HL-60 (cell line): ENCODE results near the gene CSKMT.

Experiments
- DNase-seq, 2 experiments: peaks; one replicate each; pipeline ENCODE4 v3.0.0-alpha.2; 2010 to 2020; ENCODE audit warnings: low read depth in 1 of 2, low spot score in 1 of 2
- H3K27ac ChIP-seq: fragments of 250-450 bp; sonication (Bioruptor Pico); replicated peaks from 2 replicates; pipeline ENCODE4 v1.5.1; 2020; ENCODE audit warnings: mild to moderate bottlenecking, moderate library complexity
- H3K27me3 ChIP-seq: fragments of 250-450 bp; sonication (Bioruptor Pico); 2 replicates; pipeline ENCODE4 v1.5.1; 2021; ENCODE audit warnings: mild to moderate bottlenecking, moderate library complexity; ENCODE audit not compliant: insufficient read depth, poor library complexity, severe bottlenecking
- H3K4me3 ChIP-seq: replicated peaks from 2 replicates; pipeline ENCODE4 v1.5.1; 2011; ENCODE audit warnings: mild to moderate bottlenecking, control low read depth, low read length; ENCODE audit not compliant: insufficient read depth
- GABPA ChIP-seq: IDR thresholded peaks from 2 replicates; pipeline ENCODE4 v1.6.1; 2012; ENCODE audit warnings: low read depth
- POLR2AphosphoS5 ChIP-seq: IDR thresholded peaks from 2 replicates; pipeline ENCODE4 v1.6.1; 2012; ENCODE audit warnings: low read depth
- SPI1 ChIP-seq: IDR thresholded peaks from 2 replicates; pipeline ENCODE4 v1.6.1; 2012; ENCODE audit warnings: low read depth, mild to moderate bottlenecking, borderline replicate concordance
- TF ChIP-seq, protein P1 (sequence below): IDR thresholded peaks from one replicate; pipeline ENCODE4 v1.5.1; 2011; ENCODE audit warnings: low read length, control low read depth, inconsistent platforms; ENCODE audit not compliant: insufficient read depth
- TF ChIP-seq, protein P2 (sequence below): IDR thresholded peaks from 2 replicates; pipeline ENCODE4 v1.6.1; 2012; ENCODE audit warnings: low read depth; ENCODE audit not compliant: insufficient replicate concordance

CSKMT gene

DNA sequence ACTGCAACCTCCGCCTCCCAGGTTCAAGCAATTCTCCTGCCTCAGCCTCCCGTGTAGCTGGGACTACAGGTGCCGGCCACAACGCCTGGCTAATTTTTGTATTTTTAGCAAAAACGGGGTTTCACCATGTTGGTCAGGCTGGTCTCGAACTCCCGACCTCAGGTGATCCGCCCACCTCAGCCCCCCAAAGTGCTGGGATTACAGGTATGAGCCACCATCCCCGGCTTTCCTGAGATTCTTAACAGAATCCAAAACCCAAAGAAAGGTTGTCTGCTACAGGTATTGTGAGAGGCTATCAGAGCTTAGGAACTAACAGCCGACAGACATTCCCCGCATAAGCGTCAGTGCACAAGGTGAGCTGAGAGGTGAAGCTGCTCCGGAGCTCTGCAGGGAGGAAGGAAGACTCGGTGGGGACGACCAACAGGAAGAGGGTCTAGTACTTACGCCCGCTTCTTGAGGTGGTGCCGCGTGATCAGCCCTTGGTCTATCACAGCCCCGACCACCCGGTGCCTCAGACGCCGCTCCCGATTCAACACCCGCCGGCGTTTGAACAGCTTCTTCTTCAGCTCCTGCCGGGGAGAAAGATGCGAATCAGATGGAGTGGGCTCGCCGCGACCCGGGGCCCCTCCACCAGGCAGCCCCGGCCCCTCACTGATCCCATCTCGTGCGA, 572 bp upstream of the CSKMT start:
- Histone ChIP-seq H3K4me3 (peak overlapping the region; percentile 72), H3K27ac (peak overlapping the region; percentile 78), H3K27me3 (no peaks in the 10 kb centered on the region)
- peak in 1 of 2 experiments; percentile 53 for DNase-seq
- TF ChIP-seq POLR2AphosphoS5 (no peak), SPI1 (no peak), GABPA (no peak)
- TF ChIP-seq, protein P1, sequence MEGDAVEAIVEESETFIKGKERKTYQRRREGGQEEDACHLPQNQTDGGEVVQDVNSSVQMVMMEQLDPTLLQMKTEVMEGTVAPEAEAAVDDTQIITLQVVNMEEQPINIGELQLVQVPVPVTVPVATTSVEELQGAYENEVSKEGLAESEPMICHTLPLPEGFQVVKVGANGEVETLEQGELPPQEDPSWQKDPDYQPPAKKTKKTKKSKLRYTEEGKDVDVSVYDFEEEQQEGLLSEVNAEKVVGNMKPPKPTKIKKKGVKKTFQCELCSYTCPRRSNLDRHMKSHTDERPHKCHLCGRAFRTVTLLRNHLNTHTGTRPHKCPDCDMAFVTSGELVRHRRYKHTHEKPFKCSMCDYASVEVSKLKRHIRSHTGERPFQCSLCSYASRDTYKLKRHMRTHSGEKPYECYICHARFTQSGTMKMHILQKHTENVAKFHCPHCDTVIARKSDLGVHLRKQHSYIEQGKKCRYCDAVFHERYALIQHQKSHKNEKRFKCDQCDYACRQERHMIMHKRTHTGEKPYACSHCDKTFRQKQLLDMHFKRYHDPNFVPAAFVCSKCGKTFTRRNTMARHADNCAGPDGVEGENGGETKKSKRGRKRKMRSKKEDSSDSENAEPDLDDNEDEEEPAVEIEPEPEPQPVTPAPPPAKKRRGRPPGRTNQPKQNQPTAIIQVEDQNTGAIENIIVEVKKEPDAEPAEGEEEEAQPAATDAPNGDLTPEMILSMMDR: no peak
- TF ChIP-seq, protein P2, sequence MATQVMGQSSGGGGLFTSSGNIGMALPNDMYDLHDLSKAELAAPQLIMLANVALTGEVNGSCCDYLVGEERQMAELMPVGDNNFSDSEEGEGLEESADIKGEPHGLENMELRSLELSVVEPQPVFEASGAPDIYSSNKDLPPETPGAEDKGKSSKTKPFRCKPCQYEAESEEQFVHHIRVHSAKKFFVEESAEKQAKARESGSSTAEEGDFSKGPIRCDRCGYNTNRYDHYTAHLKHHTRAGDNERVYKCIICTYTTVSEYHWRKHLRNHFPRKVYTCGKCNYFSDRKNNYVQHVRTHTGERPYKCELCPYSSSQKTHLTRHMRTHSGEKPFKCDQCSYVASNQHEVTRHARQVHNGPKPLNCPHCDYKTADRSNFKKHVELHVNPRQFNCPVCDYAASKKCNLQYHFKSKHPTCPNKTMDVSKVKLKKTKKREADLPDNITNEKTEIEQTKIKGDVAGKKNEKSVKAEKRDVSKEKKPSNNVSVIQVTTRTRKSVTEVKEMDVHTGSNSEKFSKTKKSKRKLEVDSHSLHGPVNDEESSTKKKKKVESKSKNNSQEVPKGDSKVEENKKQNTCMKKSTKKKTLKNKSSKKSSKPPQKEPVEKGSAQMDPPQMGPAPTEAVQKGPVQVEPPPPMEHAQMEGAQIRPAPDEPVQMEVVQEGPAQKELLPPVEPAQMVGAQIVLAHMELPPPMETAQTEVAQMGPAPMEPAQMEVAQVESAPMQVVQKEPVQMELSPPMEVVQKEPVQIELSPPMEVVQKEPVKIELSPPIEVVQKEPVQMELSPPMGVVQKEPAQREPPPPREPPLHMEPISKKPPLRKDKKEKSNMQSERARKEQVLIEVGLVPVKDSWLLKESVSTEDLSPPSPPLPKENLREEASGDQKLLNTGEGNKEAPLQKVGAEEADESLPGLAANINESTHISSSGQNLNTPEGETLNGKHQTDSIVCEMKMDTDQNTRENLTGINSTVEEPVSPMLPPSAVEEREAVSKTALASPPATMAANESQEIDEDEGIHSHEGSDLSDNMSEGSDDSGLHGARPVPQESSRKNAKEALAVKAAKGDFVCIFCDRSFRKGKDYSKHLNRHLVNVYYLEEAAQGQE: no peak

- peak; percentile 54 to 75 for DNase-seq
- Histone ChIP-seq H3K27me3 (no peaks in the 10 kb centered on the region), H3K4me3 (peak overlapping the region; percentile 72), H3K27ac (peak overlapping the region; percentile 78)
- TF ChIP-seq, protein P1: no peak
- peak; percentile 64; the same call in 1 of the 2 replicates for TF ChIP-seq POLR2AphosphoS5
- no peak for TF ChIP-seq GABPA
- TF ChIP-seq, protein P2: no peak
- TF ChIP-seq SPI1: no peak
Observed at GRCh38 chr11:62665599-62666258, 617 bp downstream of the CSKMT start.

DNA sequence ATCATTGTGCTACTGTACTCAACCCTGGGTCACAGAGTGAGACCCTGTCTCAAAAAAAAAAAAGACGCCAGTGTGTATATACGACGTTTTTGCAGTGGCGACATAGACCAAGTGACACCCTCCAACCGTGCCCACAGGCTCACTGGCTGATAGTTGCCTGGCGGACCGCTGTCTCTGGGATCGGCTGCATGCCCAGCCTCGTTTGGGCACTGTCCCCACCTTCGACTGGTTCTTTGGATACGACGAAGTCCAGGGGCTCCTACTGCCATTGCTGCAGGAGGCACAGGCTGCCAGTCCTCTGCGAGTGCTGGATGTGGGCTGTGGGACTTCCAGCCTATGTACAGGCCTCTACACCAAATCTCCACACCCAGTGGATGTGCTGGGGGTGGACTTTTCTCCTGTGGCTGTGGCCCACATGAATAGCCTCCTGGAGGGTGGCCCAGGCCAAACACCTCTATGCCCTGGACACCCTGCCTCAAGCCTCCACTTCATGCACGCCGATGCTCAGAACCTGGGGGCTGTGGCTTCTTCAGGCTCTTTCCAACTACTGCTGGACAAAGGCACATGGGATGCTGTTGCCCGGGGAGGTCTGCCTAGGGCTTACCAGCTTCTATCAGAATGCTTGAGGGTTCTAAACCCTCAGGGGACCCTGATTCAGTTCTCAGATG, 1.3 kb downstream of the CSKMT start:
- Histone ChIP-seq H3K4me3 (peak overlapping the region; percentile 72), H3K27ac (peak overlapping the region; percentile 78), H3K27me3 (no peaks in the 10 kb centered on the region)
- TF ChIP-seq, protein P2: no peak
- TF ChIP-seq POLR2AphosphoS5: no peak; the same call in 1 of the 2 replicates
- TF ChIP-seq, protein P1: no peak
- TF ChIP-seq GABPA: no peak
- no peak for TF ChIP-seq SPI1
- peak in 1 of 2 experiments; percentile 29 for DNase-seq
